K562 (cell line): ENCODE results near the gene TMPO. TPM values are rescaled to one million over a fixed set of nuclear protein-coding genes. Genes with fewer than 3 reads are reported as not detected.

Experiments used
- ATAC-seq: fragments of 200-7000 bp; cut with Tn5 transposase; 3 replicates; pipeline ENCODE4 v1.9.1; 2020; ENCODE audit warnings: moderate library complexity
- BruUV-seq: library from RNA; stranded (reverse); fragments of 400-500 nt; replicated peaks from 2 replicates; lab custom pipeline; 2021; lab: Mats Ljungman, UMichigan
- CTCF ChIA-PET: fragments of 300-600 bp; formaldehyde crosslinking; extraction: SDS; loops from one replicate; lab custom pipeline; 2021; ENCODE audit warnings: low intra/inter-chr PET ratio; lab: Yijun Ruan, JAX
- POLR2A ChIA-PET: fragments of 300-600, 350-650 bp; sonication (Branson Sonifier 250); formaldehyde crosslinking; extraction: SDS; loops from one replicate; lab custom pipeline; 2021; ENCODE audit warnings: antibody characterized with exemption, inconsistent platforms; lab: Yijun Ruan, JAX
- DNase-seq, 4 experiments: peaks; one replicate each; pipeline versions ENCODE4 v3.0.0 to v3.0.0-alpha.2; 2011 to 2018; ENCODE audit warnings: low spot score in 3 of 4, mixed read lengths in 3 of 4; ENCODE audit errors: extremely low read depth in 1 of 4
- FAIRE-seq: peaks from 2 replicates; lab custom pipeline; 2011; peaks lifted over from hg19 to GRCh38; lab: Jason Lieb, UNC
- H2AFZ ChIP-seq: 2 replicates; pipeline ENCODE4 v1.6.0; 2011; ENCODE audit warnings: low read depth, low read length, control low read depth, inconsistent platforms
- H3K27ac ChIP-seq: fragments of 200-600 bp; 3 replicates; pipeline ENCODE4 v1.8.0; 2011; ENCODE audit warnings: low read depth, mild to moderate bottlenecking, control low read depth, inconsistent platforms, low read length, moderate library complexity, mixed read lengths; ENCODE audit errors: extremely low read depth
- H3K27me3 ChIP-seq, 2 experiments: fragments of 300-600 bp in 1 of 2; 2 replicates in 1 of 2; 3 replicates in 1 of 2; pipeline versions ENCODE4 v1.6.0 to v1.8.0; 2011; ENCODE audit warnings: inconsistent platforms in 2 of 2, low read length in 2 of 2, mild to moderate bottlenecking in 1 of 2, mixed read lengths in 1 of 2, moderate library complexity in 1 of 2; ENCODE audit not compliant: control insufficient read depth in 2 of 2, insufficient read depth in 2 of 2
- H3K36me3 ChIP-seq: fragments of 300-600 bp; 3 replicates; pipeline ENCODE4 v1.8.0; 2011; ENCODE audit warnings: mild to moderate bottlenecking, low read length, inconsistent platforms; ENCODE audit not compliant: control insufficient read depth, insufficient read depth
- H3K4me1 ChIP-seq, 2 experiments: fragments of 200-600 bp in 1 of 2; replicated peaks in 1 of 2; 2 replicates in 1 of 2; 3 replicates in 1 of 2; pipeline versions ENCODE4 v1.5.1 to v1.8.0; 2011; ENCODE audit warnings: inconsistent platforms in 2 of 2, low read length in 2 of 2, mild to moderate bottlenecking in 1 of 2, mixed read lengths in 1 of 2, moderate library complexity in 1 of 2; ENCODE audit not compliant: control insufficient read depth in 2 of 2, insufficient read depth in 2 of 2
- H3K4me2 ChIP-seq: 2 replicates; pipeline ENCODE4 v1.6.1; 2011; ENCODE audit warnings: low read length, control low read depth, inconsistent platforms, mixed read lengths; ENCODE audit not compliant: insufficient read depth
- H3K4me3 ChIP-seq: fragments of 200-600 bp; sonication (generic), shearing (Covaris generic); 2 replicates; pipeline ENCODE4 v1.5.1; 2016; ENCODE audit warnings: control low read depth, inconsistent platforms
- H3K79me2 ChIP-seq: fragments of 200-600 bp; 3 replicates; pipeline ENCODE4 v1.8.0; 2011; ENCODE audit warnings: low read length, inconsistent platforms; ENCODE audit not compliant: control insufficient read depth, insufficient read depth
- H3K9ac ChIP-seq, 2 experiments: 2 replicates each; pipeline versions ENCODE4 v1.6.0 to v1.6.1; 2011; ENCODE audit warnings: low read depth in 2 of 2, low read length in 2 of 2, control low read depth in 1 of 2, inconsistent platforms in 1 of 2, mild to moderate bottlenecking in 1 of 2, mixed read lengths in 1 of 2; ENCODE audit not compliant: insufficient read depth in 1 of 2
- H3K9me1 ChIP-seq: one replicate; pipeline ENCODE4 v1.6.0; 2011; ENCODE audit warnings: inconsistent platforms, mild to moderate bottlenecking, low read length, moderate library complexity; ENCODE audit not compliant: control insufficient read depth, insufficient read depth
- H3K9me3 ChIP-seq: replicated peaks from 2 replicates; pipeline ENCODE4 v1.5.1; 2011; ENCODE audit warnings: low read depth, low read length, inconsistent platforms; ENCODE audit not compliant: control insufficient read depth, insufficient read depth
- H4K20me1 ChIP-seq: replicated peaks from 2 replicates; pipeline ENCODE4 v1.6.1; 2011; ENCODE audit warnings: low read length, inconsistent platforms, mixed read lengths; ENCODE audit not compliant: control insufficient read depth, insufficient read depth
- ATF1 ChIP-seq, 2 experiments: fragments of 450-650 bp in 1 of 2; IDR thresholded peaks; 2 replicates each; pipeline ENCODE4 v1.6.1; 2016; ENCODE audit warnings: missing compliant biosample characterization in 1 of 2, missing genetic modification characterization in 1 of 2
- CTCF ChIP-seq, 3 experiments: IDR thresholded peaks in 2 of 3; conservative IDR thresholded peaks in 1 of 3; 2 replicates each; pipeline ENCODE4 v1.5.1; 2011 to 2012; ENCODE audit warnings: low read length in 3 of 3, mild to moderate bottlenecking in 3 of 3, control low read depth in 2 of 3, improper control_type of control experiment in 1 of 3, inconsistent platforms in 1 of 3, low read depth in 1 of 3, mixed read lengths in 1 of 3, moderate library complexity in 1 of 3; ENCODE audit not compliant: insufficient read depth in 2 of 3
- KDM1A ChIP-seq, 2 experiments: fragments of 450-650 bp; IDR thresholded peaks; 2 replicates each; pipeline ENCODE4 v1.6.1; 2016; ENCODE audit warnings: mild to moderate bottlenecking in 2 of 2
- NEUROD1 ChIP-seq: fragments of 150-350 bp; IDR thresholded peaks from 2 replicates; pipeline ENCODE4 v1.6.1; 2014; ENCODE audit warnings: borderline replicate concordance, low read length, low read depth; ENCODE audit not compliant: partially characterized antibody
- RCOR1 ChIP-seq, 2 experiments: IDR thresholded peaks; 2 replicates each; pipeline ENCODE4 v1.6.1; 2012; ENCODE audit warnings: low read depth in 2 of 2, low read length in 2 of 2, borderline replicate concordance in 1 of 2, improper control_type of control experiment in 1 of 2
- SUPT5H ChIP-seq: fragments of 450-650 bp; IDR thresholded peaks from 2 replicates; pipeline ENCODE4 v1.6.1; 2016
- ZBTB43 ChIP-seq: sonication (generic); formaldehyde crosslinking; IDR thresholded peaks from 2 replicates; pipeline ENCODE4 v1.8.0; 2023; ENCODE audit warnings: mild to moderate bottlenecking, missing genetic modification reagents
- ZNF431 ChIP-seq: sonication (generic); formaldehyde crosslinking; IDR thresholded peaks from 2 replicates; pipeline ENCODE4 v1.8.0; 2022; ENCODE audit warnings: mild to moderate bottlenecking, missing genetic modification reagents
- WGBS: fragments of 100-300 bp; shearing (Covaris generic); methylation state at CpG from one replicate; pipeline ENCODE4 v1.1.6; 2016; ENCODE audit warnings: low coverage, mixed read lengths; ENCODE audit not compliant: insufficient coverage; ENCODE audit errors: missing lambda C conversion rate; 5-methylcytosine and 5-hydroxymethylcytosine counted together
- in situ Hi-C: fragments of 300-500 bp; cut with MboI; formaldehyde crosslinking; loops from 4 replicates; pipeline ENCODE4 v1.15.0; 2018; ENCODE audit warnings: inconsistent platforms, mixed read lengths
- intact Hi-C: fragments of 100-400 bp; cut with micrococcal nuclease; formaldehyde crosslinking; loops from 2 replicates; pipeline ENCODE4 v1.14.2; 2022
- polyA plus RNA-seq, 8 experiments: library from polyadenylated mRNA; depleted of rRNA in 4 of 8; stranded (reverse) in 5 of 8; unstranded in 3 of 8; fragments of >200 nt; fragmentation: Nextera tagmentation in 2 of 8; fragmentation: Illumina TruSeq in 1 of 8; extraction: Ambion mirVana in 2 of 8; extraction: Trizol in 1 of 8; gene quantifications; 2 replicates each; pipeline versions ENCODE4 v1.2.1 to v1.2.3, GENCODE V29; 2011 to 2014; ENCODE audit warnings: inconsistent platforms in 1 of 8, missing spikeins in 1 of 8
- total RNA-seq, 7 experiments: library from RNA; depleted of rRNA in 6 of 7; stranded (reverse); fragments of >200 nt in 6 of 7; fragmentation: Illumina TruSeq in 2 of 7; extraction: Trizol in 2 of 7; gene quantifications; 2 replicates each; pipeline versions ENCODE4 v1.2.1 to v1.2.3, GENCODE V29; 2011 to 2021; ENCODE audit warnings: low replicate concordance in 1 of 7

The TMPO gene
- total and polyA plus RNA-seq, 9 of the 15 experiments (the other 6 are each of a cell fraction or from before 2014, with no cell fraction given) = 62.1 to 263 (median 182) TPM

- intact Hi-C loops = loop anchor here (5.0 kb wide), 1 partner anchor 40 kb away; no protein-coding TSS in a partner anchor
- ChIA-PET POLR2A (interaction anchor here (0.5 to 1.3 kb wide), 2 partner anchors 8 to 28 kb away, joined by 3 to 5 read pairs; no protein-coding TSS in a partner anchor), CTCF (no interaction called here)
Observed at GRCh38 chr12:98492580-98493140, 22.7 kb upstream of the TMPO start.

More at GRCh38 chr12:98492580-98493140, 22.7 kb upstream of the TMPO start:
- no peak overlapping the region for H3K9ac ChIP-seq
- H3K9me3 ChIP-seq = no peaks in the 10 kb centered on the region
- H3K4me2 ChIP-seq = no peak overlapping the region
- no peaks in the 10 kb centered on the region for H3K27me3 ChIP-seq
- BruUV-seq = no TSS peak
- H3K4me3 ChIP-seq = no peak overlapping the region
- no peaks in the 10 kb centered on the region for H3K79me2 ChIP-seq
- no peak overlapping the region for H2AFZ ChIP-seq
- TF ChIP-seq RCOR1 (IDR thresholded peaks at IDR 0.05; ENCODE audit: borderline replicate concordance in 1 of 2, low read depth in 2 of 2, low read length in 2 of 2) (peak in 1 of 2 experiments; percentile 39; a peak in 1 of 4 replicates), CTCF (IDR thresholded peaks at IDR 0.05 in 2 of 3, conservative IDR thresholded peaks at IDR 0.05 in 1 of 3; ENCODE audit: insufficient read depth in 2 of 3, low read depth in 1 of 3, low read length in 3 of 3) (no peak), ZNF431 (no peak), NEUROD1 (no peak), KDM1A (IDR thresholded peaks at IDR 0.05) (0 out of 4 replicates have a peak, but pooled peaks of 1 of the 2 experiments have one; percentile 11), ATF1 (CRISPR knock-in tag; IDR thresholded peaks at IDR 0.05) (no peak), ATF1 (tag; IDR thresholded peaks at IDR 0.05) (no peak), SUPT5H (no peak), ZBTB43 (CRISPR knock-in tag) (no peak)
- H4K20me1 ChIP-seq = no peaks in the 10 kb centered on the region
- WGBS = 12% methylated on average over 4 of the region's 4 CpGs
- H3K9me1 ChIP-seq = no peaks in the 10 kb centered on the region
- H3K27ac ChIP-seq = no peak overlapping the region
- H3K4me1 ChIP-seq = peaks cover 0 to 5% of the 10 kb centered on the region in 2 experiments; a peak in 3 of 5 replicates
- DNase-seq (no peak), FAIRE-seq (no peak), ATAC-seq (no peak)
- in situ Hi-C loops = no loop called here
- no peaks in the 10 kb centered on the region for H3K36me3 ChIP-seq
